A673 (cell line): ENCODE results near the gene IPO8.

Source experiments
- CTCF ChIP-seq: fragments of 300-800, 200-600 bp; sonication (generic); conservative IDR thresholded peaks from 2 replicates; pipeline ENCODE4 v1.5.1; 2017; ENCODE audit warnings: low read depth, mild to moderate bottlenecking, antibody characterized with exemption, low read length, moderate library complexity, mixed read lengths
- EZH2 ChIP-seq: fragments of 200-600 bp; sonication (generic); IDR thresholded peaks from 2 replicates; pipeline ENCODE4 v1.6.1; 2017; ENCODE audit warnings: borderline replicate concordance, low read depth, mild to moderate bottlenecking, mixed read lengths, antibody characterized with exemption, low read length; ENCODE audit not compliant: poor library complexity, severe bottlenecking

DNA sequence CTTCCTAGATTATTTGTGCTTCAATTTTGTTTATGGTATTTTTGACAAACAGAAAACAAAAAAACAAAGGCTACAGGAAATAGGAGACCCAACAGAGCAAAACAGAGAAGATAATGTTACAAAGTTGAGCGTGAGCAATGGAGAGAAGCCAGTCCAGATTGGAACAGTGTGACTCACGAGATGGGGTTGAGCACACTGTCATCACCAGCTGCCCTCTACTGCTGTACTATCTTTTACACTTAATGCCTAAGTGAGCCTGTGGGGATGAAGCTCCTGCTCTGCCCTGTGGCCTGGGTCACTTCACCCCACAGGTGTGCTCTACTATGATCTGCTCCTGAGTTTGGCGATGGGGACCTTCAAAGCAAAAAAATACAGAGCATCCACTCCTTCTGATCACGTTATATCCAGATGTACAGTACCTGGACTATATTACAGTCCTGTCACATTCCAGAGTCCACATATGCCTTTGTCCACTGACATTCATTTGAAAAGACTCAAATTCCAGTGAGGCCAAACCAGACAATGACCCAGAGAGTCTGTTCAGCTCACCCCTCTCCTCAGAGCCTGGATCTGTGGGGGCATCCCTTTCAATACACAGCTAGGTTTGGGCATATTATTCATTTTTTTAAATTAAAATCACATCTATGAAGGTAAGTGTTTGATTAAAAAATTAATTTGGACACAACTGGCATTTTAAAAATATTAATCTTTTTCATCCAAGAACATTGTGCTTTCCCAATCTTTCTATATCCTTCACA lies 4.4 kb downstream of the IPO8 start:
- TF ChIP-seq CTCF (no peak), EZH2 (no peak)
